ENCODE results near the gene MPP2. TPM values are rescaled to one million over a fixed set of nuclear protein-coding genes. Genes with fewer than 3 reads are reported as not detected.

Gene MPP2
- total RNA-seq, 1 experiment from 2014 or later: 5.6 TPM

DNA sequence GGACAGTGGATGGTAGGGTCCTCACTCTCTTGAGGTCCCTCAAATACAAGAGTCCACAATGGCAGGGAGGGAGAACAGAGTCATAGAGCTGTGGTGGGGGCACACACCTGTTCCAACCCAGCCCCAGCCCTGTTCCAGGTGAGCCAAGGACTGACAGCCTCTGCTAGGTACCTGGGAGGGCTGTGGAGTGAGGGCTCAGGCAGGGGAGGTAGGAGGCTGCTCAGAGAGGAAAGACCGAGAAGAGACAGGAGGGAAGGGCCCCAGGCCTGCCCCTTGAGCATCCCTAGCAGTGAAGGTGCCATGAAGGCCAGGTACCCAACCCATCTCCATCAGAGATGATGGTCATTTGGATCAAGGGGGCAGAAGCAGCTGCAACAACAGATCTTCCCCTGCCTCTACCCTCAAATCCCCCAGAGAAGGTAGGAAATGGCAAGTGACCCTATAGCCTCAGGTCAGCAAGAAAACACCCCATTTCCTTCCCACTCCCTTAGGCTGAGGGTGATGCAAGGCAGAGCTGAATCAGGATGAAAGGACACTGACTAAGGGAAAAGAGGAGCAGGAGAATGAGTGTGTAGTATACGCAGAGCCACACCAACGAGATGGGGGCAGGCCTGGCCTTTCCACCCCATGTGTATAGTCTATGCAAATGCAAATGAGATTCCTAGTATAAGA, 31.7 kb downstream of the MPP2 start:
- POLR2A ChIA-PET: no interaction called here
- CTCF ChIA-PET: no interaction called here
- no peak for DNase-seq
- H3K27me3 Mint-ChIP-seq (ENCODE audit: insufficient read depth, unreplicated experiment): no peaks in the 10 kb centered on the region
- H3K36me3 ChIP-seq (ENCODE audit: control insufficient read depth, insufficient read depth, low read length): no peaks in the 10 kb centered on the region; the same call in 1 of the 2 replicates
- H3K9me3 Mint-ChIP-seq (ENCODE audit: unreplicated experiment): no peaks in the 10 kb centered on the region
- peaks cover 10% of the 10 kb centered on the region for H3K4me1 ChIP-seq
- intact Hi-C loops (cut with micrococcal nuclease; ENCODE audit: unreplicated experiment): loop anchor here (5.0 kb wide), 2 partner anchors 37 to 67 kb away; partner anchors contain the start of gene PPY
- no peaks in the 10 kb centered on the region for H3K36me3 Mint-ChIP-seq (ENCODE audit: insufficient read depth, unreplicated experiment)
- no peak overlapping the region for H3K27ac Mint-ChIP-seq (ENCODE audit: unreplicated experiment)
- no peaks in the 10 kb centered on the region for H3K9me3 ChIP-seq
- H3K4me3 Mint-ChIP-seq (ENCODE audit: unreplicated experiment): no peak overlapping the region
- no peaks in the 10 kb centered on the region for H3K27me3 ChIP-seq (replicated peaks; ENCODE audit: control insufficient read depth, insufficient read depth, low read length)
- TF ChIP-seq, protein P1, sequence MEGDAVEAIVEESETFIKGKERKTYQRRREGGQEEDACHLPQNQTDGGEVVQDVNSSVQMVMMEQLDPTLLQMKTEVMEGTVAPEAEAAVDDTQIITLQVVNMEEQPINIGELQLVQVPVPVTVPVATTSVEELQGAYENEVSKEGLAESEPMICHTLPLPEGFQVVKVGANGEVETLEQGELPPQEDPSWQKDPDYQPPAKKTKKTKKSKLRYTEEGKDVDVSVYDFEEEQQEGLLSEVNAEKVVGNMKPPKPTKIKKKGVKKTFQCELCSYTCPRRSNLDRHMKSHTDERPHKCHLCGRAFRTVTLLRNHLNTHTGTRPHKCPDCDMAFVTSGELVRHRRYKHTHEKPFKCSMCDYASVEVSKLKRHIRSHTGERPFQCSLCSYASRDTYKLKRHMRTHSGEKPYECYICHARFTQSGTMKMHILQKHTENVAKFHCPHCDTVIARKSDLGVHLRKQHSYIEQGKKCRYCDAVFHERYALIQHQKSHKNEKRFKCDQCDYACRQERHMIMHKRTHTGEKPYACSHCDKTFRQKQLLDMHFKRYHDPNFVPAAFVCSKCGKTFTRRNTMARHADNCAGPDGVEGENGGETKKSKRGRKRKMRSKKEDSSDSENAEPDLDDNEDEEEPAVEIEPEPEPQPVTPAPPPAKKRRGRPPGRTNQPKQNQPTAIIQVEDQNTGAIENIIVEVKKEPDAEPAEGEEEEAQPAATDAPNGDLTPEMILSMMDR (IDR thresholded peaks at IDR 0.05; ENCODE audit: insufficient read depth in 1 of 2, low read depth in 1 of 2, low read length in 1 of 2, severe bottlenecking in 1 of 2, unreplicated experiment in 1 of 2): no peak
- H3K4me3 ChIP-seq (ENCODE audit: low read depth, low read length): no peak overlapping the region
- no TSS peak for BruUV-seq (replicated peaks)
- H3K4me1 Mint-ChIP-seq (ENCODE audit: low read depth, unreplicated experiment): peaks cover 14% of the 10 kb centered on the region

DNA sequence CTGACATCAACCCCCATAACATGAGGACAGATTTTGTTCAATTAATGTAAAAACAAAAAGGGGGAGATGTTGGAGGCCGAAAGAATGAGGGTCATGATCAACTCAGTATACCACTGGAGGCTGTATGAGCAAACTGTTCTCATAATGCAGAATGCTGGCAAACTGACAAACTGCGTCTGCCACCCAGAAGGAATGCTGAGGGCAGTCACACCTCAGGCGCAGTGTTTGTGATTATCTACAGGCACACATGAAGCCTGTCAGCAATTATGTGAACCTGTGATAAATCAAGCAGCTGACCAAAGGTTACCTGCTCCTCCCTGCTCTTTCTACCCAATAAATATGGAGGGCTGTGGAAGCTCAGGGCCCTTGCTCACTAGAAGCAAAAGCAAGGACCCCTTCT, 33.0 kb downstream of the MPP2 start:
- ChIA-PET CTCF (no interaction called here), POLR2A (no interaction called here)
- DNase-seq: no peak
- Histone ChIP-seq H3K9me3 (no peaks in the 10 kb centered on the region), H3K4me1 (peaks cover 10% of the 10 kb centered on the region), H3K27me3 (replicated peaks; ENCODE audit: control insufficient read depth, insufficient read depth, low read length) (no peaks in the 10 kb centered on the region), H3K4me3 (ENCODE audit: low read depth, low read length) (no peak overlapping the region), H3K36me3 (ENCODE audit: control insufficient read depth, insufficient read depth, low read length) (no peaks in the 10 kb centered on the region)
- intact Hi-C loops (cut with micrococcal nuclease; ENCODE audit: unreplicated experiment): no loop called here
- Mint-ChIP-seq H3K4me1 (ENCODE audit: low read depth, unreplicated experiment) (peaks cover 14% of the 10 kb centered on the region), H3K36me3 (ENCODE audit: insufficient read depth, unreplicated experiment) (no peaks in the 10 kb centered on the region), H3K4me3 (ENCODE audit: unreplicated experiment) (no peak overlapping the region), H3K27ac (ENCODE audit: unreplicated experiment) (no peak overlapping the region), H3K9me3 (ENCODE audit: unreplicated experiment) (no peaks in the 10 kb centered on the region), H3K27me3 (ENCODE audit: insufficient read depth, unreplicated experiment) (no peaks in the 10 kb centered on the region)
- no TSS peak for BruUV-seq (replicated peaks)
- TF ChIP-seq, protein P1 (IDR thresholded peaks at IDR 0.05; ENCODE audit: insufficient read depth in 1 of 2, low read depth in 1 of 2, low read length in 1 of 2, severe bottlenecking in 1 of 2, unreplicated experiment in 1 of 2): no peak

DNA sequence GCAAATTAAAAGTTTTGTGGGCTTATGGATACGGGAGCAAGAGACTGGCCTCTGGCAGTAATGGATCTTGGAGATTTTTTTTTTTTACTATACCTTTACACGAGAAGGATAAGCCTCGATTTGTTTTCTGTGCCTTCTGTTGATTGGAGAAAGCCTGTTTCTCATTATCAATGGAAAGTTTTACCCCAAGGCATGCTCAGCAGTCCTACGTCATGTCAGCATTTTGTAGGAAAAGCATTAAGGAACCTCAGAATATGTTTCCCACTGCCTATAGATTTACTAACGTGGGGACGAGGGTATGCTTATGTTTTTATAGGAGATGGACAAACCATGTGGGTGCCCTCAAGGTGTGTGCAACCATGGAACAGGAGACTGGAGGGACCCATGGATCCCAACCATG, 33.5 kb downstream of the MPP2 start:
- no peak for DNase-seq
- Mint-ChIP-seq H3K27ac (ENCODE audit: unreplicated experiment) (no peak overlapping the region), H3K36me3 (ENCODE audit: insufficient read depth, unreplicated experiment) (no peaks in the 10 kb centered on the region), H3K27me3 (ENCODE audit: insufficient read depth, unreplicated experiment) (peaks cover under 1% of the 10 kb centered on the region), H3K9me3 (ENCODE audit: unreplicated experiment) (peaks cover 2% of the 10 kb centered on the region), H3K4me3 (ENCODE audit: unreplicated experiment) (no peak overlapping the region), H3K4me1 (ENCODE audit: low read depth, unreplicated experiment) (peaks cover 9% of the 10 kb centered on the region)
- Histone ChIP-seq H3K4me1 (peaks cover 6% of the 10 kb centered on the region), H3K9me3 (no peaks in the 10 kb centered on the region), H3K4me3 (ENCODE audit: low read depth, low read length) (no peak overlapping the region), H3K27me3 (replicated peaks; ENCODE audit: control insufficient read depth, insufficient read depth, low read length) (no peaks in the 10 kb centered on the region), H3K36me3 (ENCODE audit: control insufficient read depth, insufficient read depth, low read length) (no peaks in the 10 kb centered on the region)
- TF ChIP-seq, protein P1 (IDR thresholded peaks at IDR 0.05; ENCODE audit: insufficient read depth in 1 of 2, low read depth in 1 of 2, low read length in 1 of 2, severe bottlenecking in 1 of 2, unreplicated experiment in 1 of 2): no peak
- intact Hi-C loops (cut with micrococcal nuclease; ENCODE audit: unreplicated experiment): no loop called here
- POLR2A ChIA-PET: no interaction called here
- CTCF ChIA-PET: no interaction called here
- BruUV-seq (replicated peaks): no TSS peak

Data from Caco-2 (cell line).